ENCODE measurements around the gene SQOR. TPM values are rescaled to one million over a fixed set of nuclear protein-coding genes. Genes with fewer than 3 reads are reported as not detected.
A peak's percentile ranks its signal among the peaks of the same experiment; 100 is the strongest.

The SQOR gene
- total and polyA plus RNA-seq, 2 donors (not counting 1 experiment from before 2014, with no cell fraction given) = 25.6 to 29.1 TPM

DNA sequence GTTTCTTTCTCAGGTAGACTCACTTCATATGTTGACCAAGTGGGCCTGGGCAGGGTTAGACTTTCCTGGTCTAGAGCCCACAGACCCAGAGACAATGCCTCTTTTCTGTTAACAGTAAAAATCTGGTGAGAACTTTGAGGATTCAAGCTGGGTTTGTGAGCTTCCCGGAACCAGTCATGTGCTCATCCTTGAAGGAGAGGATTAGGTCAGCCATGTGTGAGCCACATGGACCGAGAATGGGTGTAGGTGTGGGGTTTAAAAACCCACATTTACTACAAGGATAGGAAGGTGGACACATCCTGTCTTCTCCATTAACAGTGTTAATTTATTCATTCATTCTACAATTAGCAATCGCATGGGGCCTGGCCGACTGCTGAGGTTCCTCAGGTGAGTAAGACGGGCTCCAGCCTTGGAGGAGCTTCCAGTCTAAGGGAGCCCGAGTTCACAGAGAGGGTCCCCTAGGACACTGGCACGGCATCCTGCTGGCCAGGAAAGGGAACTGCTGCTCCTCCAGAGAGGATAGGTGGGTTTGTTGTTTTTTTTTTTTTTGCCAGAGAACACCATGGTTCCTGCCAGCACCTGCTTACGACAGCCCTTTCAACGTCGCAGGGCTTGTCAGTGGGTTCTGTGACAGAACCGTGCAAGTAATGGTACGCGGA is 69.0 kb downstream of the SQOR start:
- CTCF ChIA-PET = no interaction called here
- TF ChIP-seq CTCF (IDR thresholded peaks at IDR 0.05) (peak; percentile 18), EZH2 (IDR thresholded peaks at IDR 0.05; ENCODE audit: borderline replicate concordance, insufficient read depth, low read depth, low read length, poor library complexity, severe bottlenecking) (no peak)
- ATAC-seq (ENCODE audit: low read depth) = peak; percentile 15

More for the DNA sequence above, 69.0 kb downstream of the SQOR start:
- peak overlapping the region in 2 of 5 experiments; percentile 48 to 54 for H3K4me3 ChIP-seq (ENCODE audit: control extremely low read depth in 1 of 5, extremely low read depth in 1 of 5, insufficient read depth in 1 of 5, low read depth in 2 of 5, low read length in 4 of 5)
- no peak overlapping the region for H3K27ac ChIP-seq (ENCODE audit: low read length in 2 of 2)
- POLR2A ChIA-PET = no interaction called here
- peak overlapping the region; percentile 83 for H3K4me2 ChIP-seq (replicated peaks; ENCODE audit: low read depth, low read length, poor library complexity, severe bottlenecking)
- H3K4me1 ChIP-seq (ENCODE audit: control insufficient read depth in 2 of 2, insufficient read depth in 2 of 2, low read length in 2 of 2) = peaks cover 10 to 12% of the 10 kb centered on the region in 2 donors
- H3K9me3 ChIP-seq (ENCODE audit: control extremely low read depth in 1 of 3, control insufficient read depth in 2 of 3, insufficient read depth in 1 of 3, low read length in 2 of 3) = peaks cover 0 to 9% (median 0%) of the 10 kb centered on the region in 3 donors
- no peak overlapping the region for H3K27ac Mint-ChIP-seq
- H3K9ac ChIP-seq (ENCODE audit: low read length) = peak overlapping the region; percentile 46
- peak overlapping the region; percentile 85 for H3K4me3 Mint-ChIP-seq
- WGBS (ENCODE audit: insufficient coverage) = 34% methylated on average over 12 of the region's 13 CpGs
- peak overlapping the region; percentile 78 for H2AFZ ChIP-seq (ENCODE audit: insufficient read depth, low read depth, low read length, poor library complexity, severe bottlenecking)
- no peaks in the 10 kb centered on the region for H4K20me1 ChIP-seq (ENCODE audit: control insufficient read depth, insufficient read depth, low read length, poor library complexity, severe bottlenecking)
- no peaks in the 10 kb centered on the region for H3K79me2 ChIP-seq (ENCODE audit: control insufficient read depth, insufficient read depth, low read length)
- H3K27me3 ChIP-seq (replicated peaks in 1 of 4; ENCODE audit: control extremely low read depth in 1 of 4, control insufficient read depth in 3 of 4, insufficient read depth in 4 of 4, low read length in 3 of 4) = peaks cover 0 to 14% (median 7%) of the 10 kb centered on the region in 4 experiments
- H3K27me3 Mint-ChIP-seq = peaks cover 8% of the 10 kb centered on the region
- H3K9me3 Mint-ChIP-seq (ENCODE audit: insufficient read depth) = no peaks in the 10 kb centered on the region
- H3K4me1 Mint-ChIP-seq = peaks cover 14% of the 10 kb centered on the region
- intact Hi-C loops (cut with micrococcal nuclease) = loop anchor here (2.0 kb wide), 1 partner anchor 69 kb away; the partner anchor contains the start of gene SQOR
- no peaks in the 10 kb centered on the region for H3K36me3 ChIP-seq (replicated peaks in 1 of 2; ENCODE audit: control extremely low read depth in 1 of 2, control insufficient read depth in 1 of 2, extremely low read depth in 1 of 2, insufficient read depth in 2 of 2, low read length in 1 of 2)
- DNase-seq = peak; percentile 21
